Osteocyte (in vitro differentiated cells): ENCODE results near the gene IFNL3. TPM values are rescaled to one million over a fixed set of nuclear protein-coding genes. Genes with fewer than 3 reads are reported as not detected.

Experiments
- DNase-seq: peaks from one replicate; pipeline ENCODE4 v3.0.0; 2021; ENCODE audit warnings: mixed read lengths; ENCODE audit not compliant: unreplicated experiment; ENCODE audit errors: extremely low spot score
- H3K27ac Mint-ChIP-seq: one replicate; pipeline ENCODE4 v1.8.0; 2021; ENCODE audit warnings: mild to moderate bottlenecking, mixed read lengths; ENCODE audit not compliant: unreplicated experiment
- H3K27me3 Mint-ChIP-seq: one replicate; pipeline ENCODE4 v1.8.0; 2021; ENCODE audit warnings: mixed read lengths; ENCODE audit not compliant: unreplicated experiment
- H3K36me3 Mint-ChIP-seq: one replicate; pipeline ENCODE4 v1.8.0; 2021; ENCODE audit warnings: mixed read lengths; ENCODE audit not compliant: unreplicated experiment
- H3K4me1 Mint-ChIP-seq: one replicate; pipeline ENCODE4 v1.8.0; 2021; ENCODE audit warnings: mixed read lengths; ENCODE audit not compliant: unreplicated experiment
- H3K4me3 Mint-ChIP-seq: one replicate; pipeline ENCODE4 v1.8.0; 2021; ENCODE audit warnings: mild to moderate bottlenecking, moderate library complexity, mixed read lengths; ENCODE audit not compliant: unreplicated experiment
- H3K9me3 Mint-ChIP-seq: one replicate; pipeline ENCODE4 v1.8.0; 2021; ENCODE audit warnings: mixed read lengths; ENCODE audit not compliant: unreplicated experiment
- total RNA-seq: library from RNA; stranded (reverse); gene quantifications from 2 replicates; pipeline ENCODE4 v1.2.1, GENCODE V29; 2021
- TF ChIP-seq, protein P1 (sequence below): fragments of 200-600 bp; sonication (generic); IDR thresholded peaks from 2 replicates; pipeline ENCODE4 v1.5.0; 2021; ENCODE audit warnings: antibody characterized with exemption, mild to moderate bottlenecking, moderate library complexity

Gene IFNL3
- total RNA-seq, 1 donor from 2014 or later: not detected

DNA sequence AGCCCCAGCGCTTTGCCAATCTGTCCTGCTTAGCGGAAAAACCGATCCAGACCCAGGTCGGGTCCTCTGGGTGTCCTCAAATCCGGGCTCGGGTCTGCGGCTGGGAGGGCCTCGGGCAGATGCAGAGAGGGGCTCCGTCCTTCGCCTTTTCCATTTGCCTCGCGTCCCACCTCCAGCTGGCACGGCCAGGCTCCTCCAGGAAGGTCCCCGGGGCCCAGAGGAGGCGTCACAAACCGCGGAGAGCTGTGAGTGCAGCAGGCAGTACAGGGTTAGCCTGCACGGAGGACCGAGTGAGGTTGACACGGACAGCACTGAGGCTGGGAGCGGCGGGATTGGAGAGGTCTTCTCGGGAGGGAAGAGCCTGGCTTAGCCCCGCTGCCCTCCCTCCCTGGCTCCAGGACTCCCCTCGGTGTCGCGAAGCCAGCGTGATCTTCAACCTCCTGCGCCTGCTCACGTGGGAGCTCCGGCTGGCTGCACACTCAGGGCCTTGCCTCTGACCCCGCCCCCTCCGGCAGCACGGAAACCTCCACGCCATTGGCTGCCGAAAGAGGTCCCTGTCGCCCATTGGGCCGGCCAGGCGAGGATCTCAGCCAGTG, 20.6 kb upstream of the IFNL3 start:
- H3K36me3 Mint-ChIP-seq: no peaks in the 10 kb centered on the region
- H3K27me3 Mint-ChIP-seq: peaks cover 59% of the 10 kb centered on the region
- H3K27ac Mint-ChIP-seq: no peak overlapping the region
- H3K9me3 Mint-ChIP-seq: no peaks in the 10 kb centered on the region
- TF ChIP-seq, protein P1, sequence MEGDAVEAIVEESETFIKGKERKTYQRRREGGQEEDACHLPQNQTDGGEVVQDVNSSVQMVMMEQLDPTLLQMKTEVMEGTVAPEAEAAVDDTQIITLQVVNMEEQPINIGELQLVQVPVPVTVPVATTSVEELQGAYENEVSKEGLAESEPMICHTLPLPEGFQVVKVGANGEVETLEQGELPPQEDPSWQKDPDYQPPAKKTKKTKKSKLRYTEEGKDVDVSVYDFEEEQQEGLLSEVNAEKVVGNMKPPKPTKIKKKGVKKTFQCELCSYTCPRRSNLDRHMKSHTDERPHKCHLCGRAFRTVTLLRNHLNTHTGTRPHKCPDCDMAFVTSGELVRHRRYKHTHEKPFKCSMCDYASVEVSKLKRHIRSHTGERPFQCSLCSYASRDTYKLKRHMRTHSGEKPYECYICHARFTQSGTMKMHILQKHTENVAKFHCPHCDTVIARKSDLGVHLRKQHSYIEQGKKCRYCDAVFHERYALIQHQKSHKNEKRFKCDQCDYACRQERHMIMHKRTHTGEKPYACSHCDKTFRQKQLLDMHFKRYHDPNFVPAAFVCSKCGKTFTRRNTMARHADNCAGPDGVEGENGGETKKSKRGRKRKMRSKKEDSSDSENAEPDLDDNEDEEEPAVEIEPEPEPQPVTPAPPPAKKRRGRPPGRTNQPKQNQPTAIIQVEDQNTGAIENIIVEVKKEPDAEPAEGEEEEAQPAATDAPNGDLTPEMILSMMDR: no peak
- no peak overlapping the region for H3K4me3 Mint-ChIP-seq
- no peaks in the 10 kb centered on the region for H3K4me1 Mint-ChIP-seq
- DNase-seq: no peak

DNA sequence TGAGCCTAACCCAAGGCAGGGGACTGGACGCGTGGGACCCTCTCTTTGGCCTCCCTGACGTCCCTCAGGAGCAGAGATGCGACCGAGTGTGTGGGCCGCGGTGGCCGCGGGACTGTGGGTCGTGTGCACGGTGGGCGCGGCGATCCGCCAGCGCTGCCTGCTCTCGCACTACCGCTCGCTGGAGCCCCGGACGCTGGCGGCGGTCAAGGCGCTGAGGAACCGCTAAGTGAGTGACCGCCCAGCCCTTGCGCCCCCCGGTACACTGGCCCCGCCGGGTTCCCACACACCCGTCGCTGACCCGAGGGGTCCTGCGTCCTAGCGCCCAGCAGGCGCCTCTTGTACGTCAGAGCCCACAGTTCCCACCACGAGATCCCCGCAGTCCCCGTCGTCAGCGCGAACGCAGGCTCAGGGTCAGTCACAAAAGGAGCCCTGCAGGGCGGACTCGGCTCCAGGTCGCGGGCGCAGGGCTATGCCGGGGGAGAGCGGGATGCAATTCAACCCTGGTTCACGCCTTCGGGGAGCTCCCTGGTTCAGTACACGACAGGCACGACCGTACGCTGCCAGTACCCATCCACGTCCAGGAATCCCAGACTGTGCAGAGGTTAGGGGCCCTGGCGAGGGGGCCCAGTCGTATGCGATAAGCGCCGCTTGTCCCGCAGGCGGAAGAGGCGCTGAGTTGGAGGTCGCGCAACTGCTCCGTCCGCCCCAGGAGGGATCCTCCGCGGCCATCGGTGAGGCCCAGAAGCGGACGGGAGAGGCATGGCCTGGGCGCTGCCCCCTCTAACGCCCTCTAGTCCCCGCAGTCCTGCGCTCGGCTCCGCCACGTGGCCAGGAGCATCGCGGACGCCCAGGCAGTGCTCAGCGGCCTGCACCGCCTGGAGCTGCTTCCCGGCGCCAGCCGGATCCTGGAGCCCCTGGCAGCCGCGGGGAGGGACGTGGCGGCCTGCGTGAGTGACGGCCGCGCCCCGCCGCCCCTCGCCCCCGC, 19.8 kb upstream of the IFNL3 start:
- peaks cover 53% of the 10 kb centered on the region for H3K27me3 Mint-ChIP-seq
- TF ChIP-seq, protein P1: no peak
- no peak overlapping the region for H3K4me3 Mint-ChIP-seq

DNA sequence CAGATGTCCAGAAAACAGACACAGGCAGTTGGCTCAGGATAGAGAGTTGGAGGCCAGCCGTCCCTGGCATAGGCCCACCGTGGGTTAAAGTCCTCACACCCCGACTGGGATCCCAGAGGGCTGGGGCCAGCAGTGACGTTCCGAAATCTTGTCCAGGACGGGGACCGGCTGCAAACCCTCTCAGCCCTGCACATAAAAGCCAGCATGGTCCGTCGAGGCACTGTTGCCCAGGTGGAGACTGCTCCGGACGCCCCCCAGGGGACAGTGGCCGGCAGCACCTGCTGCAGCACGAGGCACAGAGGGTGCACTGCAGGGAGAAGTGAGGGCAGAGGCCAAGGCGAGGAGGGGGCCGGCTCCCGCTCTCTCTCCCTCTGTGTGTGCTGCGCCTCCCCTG, 19.1 kb upstream of the IFNL3 start:
- no peak for DNase-seq
- TF ChIP-seq, protein P1: no peak
- Mint-ChIP-seq H3K27ac (no peak overlapping the region), H3K27me3 (peaks cover 50% of the 10 kb centered on the region), H3K9me3 (no peaks in the 10 kb centered on the region), H3K36me3 (no peaks in the 10 kb centered on the region), H3K4me3 (no peak overlapping the region), H3K4me1 (no peaks in the 10 kb centered on the region)

More for the DNA sequence above, 19.8 kb upstream of the IFNL3 start:
- no peak overlapping the region for H3K27ac Mint-ChIP-seq
- no peaks in the 10 kb centered on the region for H3K4me1 Mint-ChIP-seq
- H3K9me3 Mint-ChIP-seq: no peaks in the 10 kb centered on the region
- DNase-seq: no peak
- H3K36me3 Mint-ChIP-seq: no peaks in the 10 kb centered on the region

DNA sequence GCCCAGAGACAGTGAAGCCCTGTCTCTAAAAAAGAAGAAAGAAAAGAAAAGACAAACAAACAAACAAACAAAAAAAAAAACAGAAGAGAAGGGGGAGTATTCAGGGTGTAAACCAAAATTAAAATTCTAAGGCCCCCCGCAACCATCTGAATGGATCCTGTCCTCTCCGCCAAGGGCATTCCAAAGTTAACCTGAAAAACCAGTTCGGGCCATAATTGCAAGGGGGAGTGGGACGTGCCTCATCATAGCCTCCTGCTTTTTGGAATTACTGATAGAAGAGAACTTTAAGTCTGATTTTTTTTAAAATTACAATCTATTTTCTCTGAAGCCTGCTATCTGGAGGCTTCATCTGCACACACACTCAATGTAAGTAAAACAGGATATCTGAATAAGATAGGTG, 17.7 kb upstream of the IFNL3 start:
- Mint-ChIP-seq H3K27me3 (peaks cover 47% of the 10 kb centered on the region), H3K36me3 (no peaks in the 10 kb centered on the region), H3K4me3 (no peak overlapping the region), H3K27ac (no peak overlapping the region), H3K4me1 (no peaks in the 10 kb centered on the region), H3K9me3 (no peaks in the 10 kb centered on the region)
- DNase-seq: no peak
- TF ChIP-seq, protein P1: no peak

DNA sequence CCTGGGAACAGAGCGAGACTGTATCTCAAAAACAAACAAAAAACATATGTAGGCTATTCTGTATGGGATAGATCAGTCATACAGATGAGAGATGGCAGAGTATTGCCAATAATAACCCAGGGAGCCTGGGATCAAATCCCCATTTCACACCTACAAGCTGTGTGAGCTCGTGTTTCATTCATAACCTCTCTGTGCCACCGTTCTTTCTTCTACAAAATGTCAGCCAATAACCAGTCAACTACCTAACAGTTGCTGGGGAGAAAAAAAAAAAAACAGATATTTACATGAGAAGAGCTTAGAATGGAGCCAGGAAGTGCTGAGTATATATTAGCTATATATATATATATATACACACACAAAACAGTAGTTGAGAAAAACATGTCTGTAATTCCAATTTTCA, 16.9 kb upstream of the IFNL3 start:
- H3K27me3 Mint-ChIP-seq: peaks cover 49% of the 10 kb centered on the region
- no peak overlapping the region for H3K4me3 Mint-ChIP-seq
- DNase-seq: no peak
- no peak overlapping the region for H3K27ac Mint-ChIP-seq
- no peaks in the 10 kb centered on the region for H3K36me3 Mint-ChIP-seq
- TF ChIP-seq, protein P1: no peak
- H3K4me1 Mint-ChIP-seq: no peaks in the 10 kb centered on the region
- H3K9me3 Mint-ChIP-seq: no peaks in the 10 kb centered on the region
